Omental fat pad (tissue), 4 donors: ENCODE measurements around the gene SORCS2. TPM values are rescaled to one million over a fixed set of nuclear protein-coding genes. Genes with fewer than 3 reads are reported as not detected.

ENCODE experiments used
- ATAC-seq: fragments of 150-250 bp; one replicate; pipeline ENCODE4 v1.9.1; 2016; ENCODE audit warnings: mild to moderate bottlenecking, moderate library complexity; ENCODE audit not compliant: low FRiP score
- DNase-seq: peaks from one replicate; pipeline ENCODE4 v3.0.0-alpha.2; 2019; ENCODE audit warnings: low spot score
- total RNA-seq, 4 donors: library from RNA; depleted of rRNA; stranded (reverse); fragments of >200 nt; gene quantifications; one replicate each; pipeline ENCODE4 v1.1.0, GENCODE V29; 2016
- TF ChIP-seq, protein P1 (sequence below), 3 donors: fragments of 450-650 bp; IDR thresholded peaks; one replicate each; pipeline ENCODE4 v1.5.1; 2016 to 2017; ENCODE audit warnings: antibody characterized with exemption in 3 of 3, mild to moderate bottlenecking in 3 of 3, moderate library complexity in 2 of 3

SORCS2 gene
- total RNA-seq, 4 donors from 2014 or later: 0.63 to 4.6 (median 1.2) TPM

GRCh38 chr4:7389719-7390118, 197.4 kb downstream of the SORCS2 start:
- TF ChIP-seq, protein P1, sequence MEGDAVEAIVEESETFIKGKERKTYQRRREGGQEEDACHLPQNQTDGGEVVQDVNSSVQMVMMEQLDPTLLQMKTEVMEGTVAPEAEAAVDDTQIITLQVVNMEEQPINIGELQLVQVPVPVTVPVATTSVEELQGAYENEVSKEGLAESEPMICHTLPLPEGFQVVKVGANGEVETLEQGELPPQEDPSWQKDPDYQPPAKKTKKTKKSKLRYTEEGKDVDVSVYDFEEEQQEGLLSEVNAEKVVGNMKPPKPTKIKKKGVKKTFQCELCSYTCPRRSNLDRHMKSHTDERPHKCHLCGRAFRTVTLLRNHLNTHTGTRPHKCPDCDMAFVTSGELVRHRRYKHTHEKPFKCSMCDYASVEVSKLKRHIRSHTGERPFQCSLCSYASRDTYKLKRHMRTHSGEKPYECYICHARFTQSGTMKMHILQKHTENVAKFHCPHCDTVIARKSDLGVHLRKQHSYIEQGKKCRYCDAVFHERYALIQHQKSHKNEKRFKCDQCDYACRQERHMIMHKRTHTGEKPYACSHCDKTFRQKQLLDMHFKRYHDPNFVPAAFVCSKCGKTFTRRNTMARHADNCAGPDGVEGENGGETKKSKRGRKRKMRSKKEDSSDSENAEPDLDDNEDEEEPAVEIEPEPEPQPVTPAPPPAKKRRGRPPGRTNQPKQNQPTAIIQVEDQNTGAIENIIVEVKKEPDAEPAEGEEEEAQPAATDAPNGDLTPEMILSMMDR (IDR thresholded peaks at IDR 0.05): no peak
- DNase-seq (no peak), ATAC-seq (no peak)

DNA sequence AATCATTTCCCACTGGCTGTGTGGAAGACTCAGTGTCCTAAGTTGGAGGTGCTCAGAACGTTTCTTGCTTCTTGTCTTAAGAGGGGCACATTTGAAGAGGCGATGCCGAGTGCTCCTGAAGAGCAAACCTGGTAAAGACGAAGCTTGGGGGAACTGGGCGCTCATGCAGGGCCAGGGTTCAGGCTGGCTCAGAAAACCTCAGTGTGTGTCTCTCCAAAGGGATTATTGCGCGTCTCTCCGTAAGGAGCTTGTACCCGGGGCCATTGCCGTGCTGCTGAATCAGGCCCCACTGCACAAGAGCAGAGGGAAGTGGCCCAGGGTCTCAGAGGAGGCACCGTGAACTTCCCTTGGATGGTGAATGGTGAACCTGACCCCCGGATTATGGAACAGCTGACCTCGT, 198.0 kb downstream of the SORCS2 start:
- no peak for DNase-seq
- no peak for ATAC-seq
- TF ChIP-seq, protein P1 (IDR thresholded peaks at IDR 0.05): no peak

DNA sequence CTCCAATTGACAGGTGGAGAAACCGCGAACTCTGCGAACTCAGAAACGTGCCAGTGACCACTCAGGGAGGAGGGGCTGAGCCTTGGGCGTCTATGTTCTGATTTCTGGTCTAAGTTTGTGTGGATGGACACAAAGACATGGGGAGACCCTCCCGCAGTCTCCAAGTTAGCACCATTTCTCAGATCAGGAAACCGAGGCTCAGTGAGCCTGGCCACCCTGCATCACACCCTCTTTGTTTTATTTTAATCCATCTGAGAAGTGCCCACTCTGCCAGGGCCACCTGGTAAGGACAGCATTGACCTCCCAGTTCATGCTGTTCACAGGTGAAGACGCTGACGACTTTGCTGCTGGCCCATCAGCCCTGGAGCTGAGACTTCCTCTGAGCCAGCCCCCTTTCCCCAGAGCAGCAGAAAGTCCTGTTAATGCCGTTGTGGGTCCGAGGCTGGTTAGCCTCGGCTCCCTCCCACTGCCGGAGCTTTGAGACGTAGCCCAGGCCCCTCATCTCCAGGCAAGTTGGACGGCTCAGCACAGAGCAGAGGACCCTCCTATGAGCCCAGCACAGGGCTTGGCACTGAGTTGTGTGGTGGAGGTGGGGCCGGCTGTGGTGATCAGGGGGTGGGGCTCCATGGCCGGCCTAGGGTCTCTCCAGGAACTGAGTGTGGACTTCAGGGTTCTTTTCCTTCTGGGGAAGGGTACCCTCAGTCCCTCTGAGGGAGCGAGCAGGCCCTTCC, 198.7 kb downstream of the SORCS2 start:
- ATAC-seq (no peak), DNase-seq (no peak)
- TF ChIP-seq, protein P1 (IDR thresholded peaks at IDR 0.05): no peak

DNA sequence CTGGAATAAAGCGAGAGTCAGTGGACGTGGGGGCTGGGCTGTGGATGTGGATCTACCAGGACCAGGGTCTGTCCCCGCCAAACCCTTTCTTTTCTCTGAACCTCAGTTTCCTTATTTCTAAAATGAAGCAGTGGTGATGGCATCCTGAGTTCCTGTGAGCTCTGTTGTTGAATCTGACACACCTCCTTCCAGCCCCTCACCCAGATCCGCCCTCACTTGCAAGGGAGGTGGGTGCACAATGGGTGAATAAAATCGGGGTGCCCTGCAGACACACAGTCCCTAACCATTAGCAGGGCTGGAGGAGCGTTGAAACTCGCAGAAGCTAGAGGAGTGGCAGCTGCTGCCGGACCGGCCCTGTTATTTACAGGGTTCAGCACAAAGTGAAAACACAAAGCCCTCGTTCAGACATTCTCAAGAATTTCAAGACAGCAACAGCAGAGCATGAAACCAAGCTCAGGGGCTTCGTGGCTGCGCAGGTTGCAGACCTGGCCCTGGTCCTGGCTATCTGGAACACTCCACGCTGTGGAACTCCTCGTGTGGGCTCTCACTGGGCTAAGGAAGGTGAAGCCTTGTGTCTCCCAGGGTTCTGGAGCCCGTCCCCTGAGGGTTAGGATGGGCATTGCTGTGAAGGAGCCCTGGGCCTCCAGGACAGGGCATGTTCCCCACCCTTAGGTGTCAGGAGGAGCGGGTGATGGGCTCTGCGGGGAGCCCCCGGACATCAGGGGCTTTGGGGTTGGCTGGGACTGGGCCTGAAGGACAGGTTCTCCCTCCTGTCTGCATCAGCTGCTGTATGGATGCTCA, 199.5 kb downstream of the SORCS2 start:
- ATAC-seq (no peak), DNase-seq (no peak)
- TF ChIP-seq, protein P1 (IDR thresholded peaks at IDR 0.05): no peak

- TF ChIP-seq, protein P1 (IDR thresholded peaks at IDR 0.05): no peak
- DNase-seq: no peak
- ATAC-seq: no peak
These were observed 200.4 kb downstream of the SORCS2 start for GRCh38 chr4:7392438-7393421.

DNA sequence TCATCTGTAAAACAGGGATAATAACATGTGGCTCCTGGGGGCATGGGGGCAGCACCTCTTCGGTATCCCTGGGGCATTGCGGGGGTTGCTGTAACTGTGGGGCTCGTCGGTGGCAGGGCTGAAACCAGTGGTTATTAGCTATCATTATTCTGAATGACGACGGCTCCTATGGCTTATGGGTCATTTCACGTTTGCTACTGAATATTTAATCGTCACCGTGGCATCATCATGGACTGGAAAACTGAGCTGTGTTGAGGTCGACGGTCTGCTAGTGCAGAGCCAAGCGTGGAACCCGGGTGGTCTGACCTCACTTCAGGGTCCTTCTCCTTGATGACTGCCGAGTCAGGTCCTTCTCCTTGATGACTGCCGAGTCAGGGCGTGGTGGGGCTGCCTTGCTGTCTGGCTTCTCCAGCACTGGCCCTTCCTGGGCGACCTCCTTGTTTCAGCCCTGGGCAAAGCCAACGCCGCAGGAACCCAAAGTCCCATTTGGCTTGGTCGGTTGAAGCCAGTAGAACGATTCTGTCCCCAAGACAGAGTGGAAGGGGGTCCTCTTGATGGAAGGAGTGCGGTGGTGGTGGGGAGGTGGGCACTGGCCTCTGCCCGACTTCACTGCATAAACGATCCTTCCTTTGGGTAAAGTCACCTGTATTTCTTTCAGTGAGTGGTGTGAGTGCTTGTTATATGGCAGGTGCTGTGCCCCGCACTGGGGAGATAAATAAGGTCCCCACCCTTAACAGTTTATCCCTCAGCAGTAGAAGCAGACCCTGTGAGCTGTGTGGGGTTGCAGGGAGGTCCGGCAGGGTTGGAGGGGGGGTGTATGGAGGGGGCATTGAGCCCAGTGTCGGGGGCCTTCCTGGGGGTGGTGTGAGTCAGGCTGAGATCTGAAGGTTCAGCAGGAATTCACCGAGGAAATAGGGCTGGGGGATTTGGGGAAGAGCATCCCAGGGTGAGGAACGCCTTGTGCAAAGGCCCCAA, 201.6 kb downstream of the SORCS2 start:
- TF ChIP-seq, protein P1 (IDR thresholded peaks at IDR 0.05): no peak
- ATAC-seq (no peak), DNase-seq (no peak)
